Activated CD8-positive, alpha-beta memory T cell treated with anti-CD3 and anti-CD28 coated beads for 48 hours (primary cell): Measurements from ENCODE around the gene ABHD17C.
"Not testable (repeated sequence)": the region's sequence is repeated elsewhere in the genome, so short reads cannot be mapped to it uniquely, and the experiment has no call there.

Experiments used
- DNase-seq, 3 experiments: peaks; one replicate each; pipeline ENCODE4 v3.0.0-alpha.2; 2020; ENCODE audit warnings: low read depth in 2 of 3, low spot score in 2 of 3

The ABHD17C gene

DNA sequence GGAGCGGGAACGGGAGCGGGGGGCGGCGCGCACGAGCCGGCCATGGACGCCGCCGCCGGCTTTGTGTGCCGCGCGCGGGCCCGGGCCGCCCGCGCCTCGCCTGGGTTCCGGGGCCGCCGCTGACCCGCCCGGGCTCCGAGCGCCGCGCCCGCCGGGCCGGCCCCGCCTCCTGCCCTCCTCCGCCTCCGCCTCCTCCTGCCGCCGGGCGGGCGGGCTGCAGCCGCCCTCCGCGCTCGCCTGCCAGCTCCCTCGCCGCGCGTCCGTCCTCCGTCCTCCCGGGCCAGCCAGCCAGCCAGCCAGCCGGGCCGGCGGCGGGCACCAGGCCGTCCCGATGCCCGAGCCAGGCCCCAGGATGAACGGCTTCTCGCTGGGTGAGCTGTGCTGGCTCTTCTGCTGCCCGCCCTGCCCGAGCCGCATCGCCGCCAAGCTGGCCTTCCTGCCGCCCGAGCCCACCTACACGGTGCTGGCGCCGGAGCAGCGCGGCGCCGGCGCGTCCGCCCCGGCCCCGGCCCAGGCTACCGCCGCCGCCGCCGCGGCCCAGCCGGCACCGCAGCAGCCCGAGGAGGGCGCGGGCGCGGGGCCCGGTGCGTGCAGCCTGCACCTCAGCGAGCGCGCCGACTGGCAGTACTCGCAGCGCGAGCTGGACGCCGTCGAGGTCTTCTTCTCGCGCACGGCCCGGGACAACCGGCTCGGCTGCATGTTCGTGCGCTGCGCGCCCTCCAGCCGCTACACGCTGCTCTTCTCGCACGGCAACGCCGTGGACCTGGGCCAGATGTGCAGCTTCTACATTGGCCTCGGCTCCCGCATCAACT is at the start of gene ABHD17C:
TSS of gene ABHD17C (plus strand) at position 212 of the 812 bp plus-strand sequence. CDS start at position 332, 120 bp downstream.
- DNase-seq: peak in 2 of 3 experiments; percentile 9 to 20

DNA sequence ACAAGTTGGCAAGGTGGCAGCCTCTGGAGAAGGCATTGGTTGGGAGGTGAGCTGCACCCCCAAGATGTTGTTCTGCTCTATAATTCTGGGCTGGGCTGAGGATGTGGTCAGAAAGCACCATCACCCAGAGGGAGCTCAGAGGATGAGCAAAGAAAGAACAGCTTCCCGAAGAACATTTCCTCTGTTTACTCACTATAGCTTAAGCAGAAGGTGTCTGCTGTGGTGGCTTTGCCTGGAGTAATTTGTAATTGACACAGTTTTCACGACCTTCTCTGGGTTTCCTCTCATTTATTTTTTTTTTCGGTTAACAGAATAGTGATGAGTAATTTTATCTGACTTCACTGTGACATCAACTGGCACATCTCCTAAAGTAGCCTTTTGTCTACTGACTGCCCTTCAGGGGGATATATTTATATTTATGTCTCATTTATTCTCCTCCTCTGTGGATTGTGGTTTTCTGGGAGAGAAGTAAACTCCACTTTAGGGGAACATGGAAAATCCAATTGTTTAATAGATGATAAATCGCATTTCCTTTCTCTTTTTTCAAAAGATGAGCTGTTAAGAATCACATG is 49.5 kb upstream of the ABHD17C start:
- no peak for DNase-seq

DNA sequence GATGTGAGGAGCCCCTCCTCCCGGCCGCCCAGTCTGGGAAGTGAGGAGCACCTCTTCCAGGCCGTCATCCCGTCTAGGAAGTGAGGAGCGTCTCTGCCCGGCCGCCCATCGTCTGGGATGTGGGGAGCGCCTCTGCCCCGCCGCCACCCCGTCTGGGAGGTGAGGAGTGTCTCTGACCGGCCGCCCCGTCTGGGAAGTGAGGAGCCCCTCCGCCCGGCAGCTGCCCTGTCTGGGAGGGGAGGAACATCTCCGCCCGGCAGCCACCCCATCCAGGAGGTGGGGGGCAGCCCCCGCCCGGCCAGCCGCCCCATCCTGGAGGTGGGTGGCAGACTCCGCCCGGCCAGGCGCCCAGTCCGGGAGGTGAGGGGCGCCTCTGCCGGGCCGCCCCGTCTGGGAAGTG is 47.7 kb upstream of the ABHD17C start:
- not testable (repeated sequence) for DNase-seq

DNA sequence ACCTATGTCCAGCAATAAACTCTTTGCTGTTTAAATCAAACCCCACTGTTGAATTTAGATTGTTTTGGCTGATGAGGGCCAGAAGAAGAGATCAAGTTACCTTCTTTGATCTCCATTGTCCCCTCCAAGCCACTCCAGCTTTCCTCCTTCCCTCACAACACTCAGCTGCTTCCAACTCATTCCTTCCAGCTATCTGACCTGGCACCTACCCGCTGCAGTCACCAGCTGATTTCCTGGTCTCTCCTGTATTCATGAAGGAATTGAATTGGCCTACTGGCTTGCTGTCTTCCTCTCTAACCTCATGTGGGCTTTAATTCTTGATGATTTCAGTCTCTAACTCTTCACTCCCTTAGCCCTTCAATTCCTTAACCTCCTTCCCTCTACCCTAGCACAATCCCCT is 40.8 kb upstream of the ABHD17C start:
- DNase-seq: no peak

- no peak for DNase-seq
Measured at GRCh38 chr15:80659375-80659774, 35.7 kb upstream of the ABHD17C start.

DNA sequence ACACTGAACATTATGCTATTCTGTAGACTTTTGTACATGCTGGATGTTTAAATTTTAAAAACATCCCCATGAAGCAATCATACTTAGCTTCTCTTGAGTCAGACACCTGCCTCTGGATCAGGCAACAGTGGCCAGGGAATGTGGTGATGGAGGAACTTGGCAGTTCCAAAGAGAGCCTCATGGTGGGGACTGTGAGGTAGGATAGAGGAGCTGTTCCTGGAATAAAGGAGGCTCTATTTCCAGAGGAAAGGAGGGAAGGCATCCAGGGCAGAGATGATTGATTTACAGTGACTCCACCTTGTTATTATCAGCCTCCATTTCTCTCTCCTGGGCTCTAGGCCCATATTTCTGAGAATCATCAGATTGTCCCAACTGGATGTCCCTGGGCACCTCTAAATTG is 35.0 kb upstream of the ABHD17C start:
- DNase-seq: no peak

- no peak for DNase-seq
Measured at GRCh38 chr15:80662129-80662528, 33.0 kb upstream of the ABHD17C start.

DNA sequence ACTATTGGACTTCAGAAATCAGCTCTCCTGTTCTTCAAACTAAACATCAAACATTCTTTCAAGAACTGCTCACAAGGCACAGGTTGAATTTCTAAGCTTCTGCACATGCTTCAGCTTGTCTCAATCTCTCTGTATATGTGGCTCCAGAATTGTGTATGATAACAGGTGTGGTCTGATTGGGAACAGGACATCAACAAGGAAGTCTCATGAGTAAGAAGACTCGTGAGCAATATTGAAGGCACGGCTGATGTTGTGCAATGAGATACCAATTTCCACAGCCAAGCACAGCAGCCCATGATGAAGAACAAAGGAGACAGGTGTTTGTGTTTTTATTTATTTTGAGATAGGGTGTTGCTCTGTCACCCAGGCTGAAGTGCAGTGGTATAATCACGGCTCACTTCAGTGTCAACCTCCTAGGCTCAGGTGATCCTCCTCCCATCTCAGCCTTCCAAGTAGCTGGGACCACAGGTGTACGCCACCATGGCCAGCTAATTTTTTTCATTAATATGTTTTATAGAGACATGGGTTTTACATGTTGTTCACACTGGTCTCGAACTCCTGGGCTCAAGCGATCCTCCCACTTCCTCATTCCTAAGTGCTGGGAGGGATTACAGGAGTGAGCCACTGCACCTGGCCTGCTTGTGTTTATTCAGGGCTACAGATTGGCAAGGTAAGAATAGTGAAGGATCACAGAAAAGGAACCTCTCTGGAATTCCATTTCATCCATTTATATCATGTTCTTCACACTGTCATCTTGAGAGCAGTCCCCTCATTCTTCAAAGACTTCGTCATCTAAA is 32.2 kb upstream of the ABHD17C start:
- DNase-seq: no peak

GRCh38 chr15:80665151-80665550 is 30.0 kb upstream of the ABHD17C start:
- no peak for DNase-seq

DNA sequence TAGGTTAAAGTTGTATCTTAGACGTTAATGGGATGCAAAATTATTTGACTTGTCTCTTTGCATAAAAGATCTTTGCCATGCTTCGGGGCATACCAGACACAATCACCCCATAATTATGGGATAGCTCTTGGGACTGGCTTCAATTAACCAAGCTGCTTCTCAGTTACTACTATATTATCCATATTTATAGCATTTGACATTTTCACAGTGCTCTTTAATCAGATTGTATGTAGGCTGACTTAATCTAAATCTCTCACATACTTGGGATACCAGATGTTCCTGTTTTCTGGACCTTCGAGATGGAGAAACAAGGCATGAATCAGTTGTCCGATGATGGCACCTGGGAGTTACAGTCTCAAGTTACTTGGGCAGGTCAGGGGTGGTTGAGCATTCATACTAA is 27.2 kb upstream of the ABHD17C start:
- no peak for DNase-seq

GRCh38 chr15:80668546-80669236 is 26.4 kb upstream of the ABHD17C start:
- no peak for DNase-seq

DNA sequence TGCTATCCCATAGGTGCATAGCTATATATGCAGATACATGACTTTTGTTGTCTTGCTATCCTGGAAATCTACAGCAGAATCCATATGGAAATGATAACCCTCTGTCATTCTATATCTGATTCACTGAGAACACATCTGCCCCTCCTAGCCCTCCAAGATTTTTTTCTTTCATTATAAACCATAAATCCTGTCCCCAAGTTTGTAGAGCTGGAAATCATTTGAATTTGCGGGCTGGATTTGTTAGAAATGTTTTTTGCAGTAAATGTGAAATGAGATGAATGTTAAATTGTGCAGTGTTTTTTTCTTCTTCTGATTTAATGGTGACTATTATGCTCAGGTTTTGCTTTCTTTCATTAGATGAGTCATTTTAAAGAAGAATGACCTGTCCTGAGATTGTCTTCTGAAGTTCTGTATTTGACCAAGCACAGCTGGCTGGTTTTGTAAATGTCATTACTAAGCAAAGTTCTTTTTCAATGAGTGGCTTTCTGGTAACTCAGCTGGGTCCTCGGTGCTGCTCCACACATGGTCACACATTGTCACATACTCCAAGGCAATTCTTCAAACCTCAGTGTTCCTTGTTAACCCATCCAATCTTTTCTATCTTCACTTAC is 25.3 kb upstream of the ABHD17C start:
- DNase-seq: no peak

DNA sequence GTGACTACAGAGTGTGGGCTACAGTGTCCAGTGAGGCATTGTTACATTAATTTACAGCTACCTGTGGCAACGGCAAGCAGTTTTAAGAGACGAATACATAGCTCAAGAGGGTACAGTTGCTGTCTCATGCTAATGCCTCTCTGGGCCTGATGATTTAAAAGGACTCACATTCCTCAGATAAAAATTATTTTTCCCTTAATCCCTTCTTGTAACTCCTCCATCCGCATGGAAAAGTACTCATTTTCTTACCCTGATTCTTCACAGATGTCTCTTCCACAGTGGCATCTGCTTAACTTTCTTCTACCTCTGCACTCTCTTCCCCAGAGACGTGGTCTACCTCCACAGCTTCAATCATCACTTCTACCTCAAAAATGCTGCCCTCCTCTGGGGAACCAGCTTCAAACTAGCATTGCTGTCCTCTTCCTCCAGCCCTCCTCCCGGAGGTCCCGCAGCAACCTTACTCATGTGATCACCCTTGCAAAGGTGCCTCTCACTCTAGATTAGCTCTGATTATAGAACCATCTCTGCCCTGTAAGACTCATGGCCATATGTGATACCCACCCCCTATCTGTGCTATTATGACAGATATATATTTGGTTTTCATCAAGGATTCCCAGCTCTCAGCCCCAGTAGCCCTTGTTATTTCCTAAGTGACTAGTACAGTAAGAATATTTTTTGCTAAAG is 21.4 kb upstream of the ABHD17C start:
- no peak for DNase-seq

DNA sequence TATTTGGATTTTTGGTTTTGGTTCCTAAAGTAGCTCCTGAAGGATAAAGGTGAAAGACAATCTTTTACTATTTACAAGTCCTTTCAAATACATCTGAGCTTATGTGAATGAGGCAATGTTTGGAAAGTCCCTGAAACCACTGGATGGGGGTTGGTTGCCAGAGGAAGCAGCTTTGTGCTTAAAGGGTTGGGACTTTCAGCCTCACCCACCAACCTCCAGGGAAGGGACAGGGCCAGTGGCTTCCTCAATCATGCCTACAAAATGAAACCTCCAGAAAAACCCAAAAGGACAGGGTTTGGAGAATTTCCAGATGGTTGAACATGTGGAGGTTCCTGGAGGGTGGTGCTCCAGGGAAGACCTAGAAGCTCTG is 20.9 kb upstream of the ABHD17C start:
- DNase-seq: no peak

DNA sequence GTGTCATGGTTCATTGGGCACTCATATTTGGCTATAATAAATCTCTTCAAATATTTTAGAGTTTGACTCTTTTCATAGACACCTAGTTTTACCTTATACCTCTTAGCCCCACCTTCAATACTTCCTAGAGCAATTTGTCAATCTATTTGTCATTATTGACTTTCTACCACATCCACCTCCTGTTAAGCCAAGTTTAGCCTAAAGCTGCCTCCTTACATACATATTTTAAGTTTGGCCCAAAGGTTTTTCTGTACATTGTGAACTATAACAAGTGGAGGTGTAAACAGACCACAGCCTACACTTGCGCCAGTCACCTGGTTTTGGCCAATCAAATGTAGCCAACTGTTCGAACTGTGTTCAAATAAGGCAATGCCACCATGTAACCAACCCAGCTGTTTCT is 18.1 kb upstream of the ABHD17C start:
- DNase-seq: no peak

DNA sequence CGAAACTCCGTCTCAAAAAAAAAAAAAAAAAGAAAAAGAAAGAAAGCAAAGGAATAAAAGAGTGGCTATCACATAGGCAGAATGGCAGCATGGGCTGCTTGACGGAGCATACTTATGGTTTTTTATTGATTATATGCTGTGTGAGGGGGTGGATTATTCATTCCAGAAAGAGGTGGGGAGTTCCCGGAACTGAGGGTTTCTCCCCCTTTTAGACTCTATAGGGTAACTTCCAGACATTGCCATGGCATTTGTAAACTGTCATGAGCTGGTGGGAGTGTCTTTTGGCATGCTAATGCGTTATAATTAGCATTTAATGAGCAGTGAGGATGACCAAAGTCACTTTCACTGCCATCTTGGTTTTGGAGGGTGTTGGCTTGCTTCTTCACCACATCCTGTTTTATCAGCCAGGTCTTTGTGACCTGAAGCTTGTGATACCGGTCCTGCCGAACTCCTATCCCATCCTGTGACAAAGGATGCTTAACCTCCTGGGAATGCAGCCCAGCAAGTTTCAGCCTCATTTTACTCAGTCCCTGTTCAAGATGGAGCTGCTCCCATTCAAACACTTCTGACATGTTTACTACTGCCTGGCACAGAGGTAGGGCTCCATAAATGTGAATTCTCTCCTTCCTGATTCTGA is 15.8 kb upstream of the ABHD17C start:
- no peak for DNase-seq

- no peak for DNase-seq
Measured at GRCh38 chr15:80679804-80680175, 15.3 kb upstream of the ABHD17C start.

GRCh38 chr15:80682201-80682600 is 12.9 kb upstream of the ABHD17C start:
- no peak for DNase-seq

DNA sequence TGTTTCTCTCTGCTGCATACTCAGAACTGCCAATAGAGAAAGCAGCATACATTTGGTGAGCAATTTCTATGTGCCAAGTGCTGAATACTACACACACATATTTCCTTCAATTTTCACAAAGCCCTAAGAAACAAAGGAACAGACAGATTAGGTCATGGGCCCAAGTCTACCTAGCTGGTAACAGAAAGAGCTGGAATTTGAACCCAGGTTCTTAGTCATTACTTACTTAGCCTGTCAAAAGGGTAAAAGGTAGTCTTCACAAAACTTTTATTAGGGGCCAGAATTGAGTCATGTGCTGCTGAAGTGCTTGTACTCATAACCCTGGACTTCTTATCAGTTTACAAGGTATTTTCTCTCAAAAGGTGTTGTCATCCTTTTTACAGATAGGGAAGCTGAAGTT is 10.4 kb upstream of the ABHD17C start:
- no peak for DNase-seq

DNA sequence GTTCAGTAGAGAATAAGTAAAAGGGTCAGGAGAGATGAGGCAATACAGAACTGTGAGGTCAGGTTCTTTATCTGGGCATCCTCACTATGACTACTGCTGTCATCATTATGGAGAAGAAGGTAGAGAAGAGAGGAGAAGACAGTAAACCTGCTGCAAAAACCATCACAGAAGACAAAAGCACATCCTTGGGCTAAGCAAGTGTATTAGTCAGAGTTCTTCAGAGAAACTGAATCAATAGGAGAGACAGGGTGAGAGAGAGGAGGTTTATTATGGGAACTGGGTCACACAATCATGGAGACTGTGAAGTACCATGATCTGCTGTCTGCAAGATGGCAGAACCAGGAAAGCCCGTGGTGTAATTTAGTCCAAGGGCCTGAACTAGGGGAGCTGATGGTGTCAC is 9.5 kb upstream of the ABHD17C start:
- DNase-seq: no peak
